Suprapubic skin (tissue), 4 donors: Measurements from ENCODE around the gene RHCE.

ENCODE experiments used
- POLR2A ChIP-seq, 2 donors: fragments of 450-650 bp; IDR thresholded peaks; one replicate each; pipeline ENCODE4 v1.6.1; 2017; ENCODE audit warnings: antibody characterized with exemption in 2 of 2, mild to moderate bottlenecking in 2 of 2, moderate library complexity in 2 of 2
- POLR2AphosphoS5 ChIP-seq, 3 donors: sonication (generic); formaldehyde crosslinking; IDR thresholded peaks; one replicate each; pipeline ENCODE4 v1.6.1; 2017; ENCODE audit warnings: antibody characterized with exemption in 3 of 3
- TF ChIP-seq, protein P1 (sequence below), 2 donors: fragments of 200-600 bp in 1 of 2; fragments of 450-650 bp in 1 of 2; sonication (generic) in 1 of 2; IDR thresholded peaks; one replicate each; pipeline ENCODE4 v1.5.1; 2016 to 2019; ENCODE audit warnings: antibody characterized with exemption in 2 of 2, mild to moderate bottlenecking in 1 of 2, moderate library complexity in 1 of 2

DNA sequence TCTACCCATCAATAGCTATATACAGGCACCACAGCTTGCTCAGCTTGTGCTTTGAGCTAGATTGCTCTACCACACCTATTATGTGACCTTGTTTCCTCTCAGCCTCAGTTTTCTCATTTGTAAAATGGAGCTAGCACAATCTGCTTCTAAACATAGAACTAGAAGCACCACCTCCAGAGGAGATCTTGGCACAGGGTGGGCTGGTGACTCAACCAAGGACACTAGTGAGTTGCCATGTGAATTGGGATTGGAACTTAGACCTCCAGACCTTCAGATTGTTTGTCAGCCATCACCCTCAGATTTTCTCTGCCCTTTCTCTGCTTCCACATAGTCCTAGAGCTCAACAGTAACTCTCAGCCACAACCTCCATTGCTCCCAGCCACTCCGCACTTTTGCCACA, 7.1 kb upstream of the RHCE start:
- no peak for TF ChIP-seq POLR2A (IDR thresholded peaks at IDR 0.05)
- TF ChIP-seq, protein P1, sequence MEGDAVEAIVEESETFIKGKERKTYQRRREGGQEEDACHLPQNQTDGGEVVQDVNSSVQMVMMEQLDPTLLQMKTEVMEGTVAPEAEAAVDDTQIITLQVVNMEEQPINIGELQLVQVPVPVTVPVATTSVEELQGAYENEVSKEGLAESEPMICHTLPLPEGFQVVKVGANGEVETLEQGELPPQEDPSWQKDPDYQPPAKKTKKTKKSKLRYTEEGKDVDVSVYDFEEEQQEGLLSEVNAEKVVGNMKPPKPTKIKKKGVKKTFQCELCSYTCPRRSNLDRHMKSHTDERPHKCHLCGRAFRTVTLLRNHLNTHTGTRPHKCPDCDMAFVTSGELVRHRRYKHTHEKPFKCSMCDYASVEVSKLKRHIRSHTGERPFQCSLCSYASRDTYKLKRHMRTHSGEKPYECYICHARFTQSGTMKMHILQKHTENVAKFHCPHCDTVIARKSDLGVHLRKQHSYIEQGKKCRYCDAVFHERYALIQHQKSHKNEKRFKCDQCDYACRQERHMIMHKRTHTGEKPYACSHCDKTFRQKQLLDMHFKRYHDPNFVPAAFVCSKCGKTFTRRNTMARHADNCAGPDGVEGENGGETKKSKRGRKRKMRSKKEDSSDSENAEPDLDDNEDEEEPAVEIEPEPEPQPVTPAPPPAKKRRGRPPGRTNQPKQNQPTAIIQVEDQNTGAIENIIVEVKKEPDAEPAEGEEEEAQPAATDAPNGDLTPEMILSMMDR (IDR thresholded peaks at IDR 0.05) = no peak
- TF ChIP-seq POLR2AphosphoS5 (IDR thresholded peaks at IDR 0.05) = no peak
